HG03521 (cell line): ENCODE measurements around the gene BCAS1.
"Not testable (repeated sequence)": the region's sequence is repeated elsewhere in the genome, so short reads cannot be mapped to it uniquely, and the experiment has no call there.

ENCODE experiments used
- ATAC-seq: cut with Tn5 transposase; IDR thresholded peaks from one replicate; pipeline ENCODE4 v1.9.1; 2021; ENCODE audit warnings: mild to moderate bottlenecking, moderate library complexity; ENCODE audit not compliant: unreplicated experiment

The BCAS1 gene

GRCh38 chr20:53994088-53994487 lies 76.3 kb downstream of the BCAS1 start:
- no peak for ATAC-seq

- ATAC-seq: no peak
Observed at GRCh38 chr20:53993310-53993709, 77.1 kb downstream of the BCAS1 start.

- no peak for ATAC-seq
Observed at GRCh38 chr20:53990768-53991450, 79.5 kb downstream of the BCAS1 start.

GRCh38 chr20:53990003-53990402 lies 80.4 kb downstream of the BCAS1 start:
- ATAC-seq: no peak

- ATAC-seq: no peak
Observed at GRCh38 chr20:53989401-53989800, 81.0 kb downstream of the BCAS1 start.

- no peak for ATAC-seq
Observed at GRCh38 chr20:53986037-53986650, 84.2 kb downstream of the BCAS1 start.

GRCh38 chr20:53985150-53985518 lies 85.3 kb downstream of the BCAS1 start:
- no peak for ATAC-seq

- no peak for ATAC-seq
Observed at GRCh38 chr20:53984356-53985149, 85.8 kb downstream of the BCAS1 start.

GRCh38 chr20:53983401-53983800 lies 87.0 kb downstream of the BCAS1 start:
- ATAC-seq: no peak

GRCh38 chr20:53982624-53983023 lies 87.8 kb downstream of the BCAS1 start:
- ATAC-seq: no peak

GRCh38 chr20:53981752-53982437 lies 88.5 kb downstream of the BCAS1 start:
- ATAC-seq: no peak

GRCh38 chr20:53981130-53981529 lies 89.3 kb downstream of the BCAS1 start:
- ATAC-seq: no peak

GRCh38 chr20:53980031-53980465 lies 90.3 kb downstream of the BCAS1 start:
- ATAC-seq: no peak

- no peak for ATAC-seq
Observed at GRCh38 chr20:53978497-53978896, 91.9 kb downstream of the BCAS1 start.

- no peak for ATAC-seq
Observed at GRCh38 chr20:53977391-53977790, 93.0 kb downstream of the BCAS1 start.

- ATAC-seq: no peak
Observed at GRCh38 chr20:53975761-53976160, 94.6 kb downstream of the BCAS1 start.

GRCh38 chr20:53974785-53975555 lies 95.4 kb downstream of the BCAS1 start:
- ATAC-seq: no peak

- ATAC-seq: not testable (repeated sequence)
Observed at GRCh38 chr20:53973882-53974281, 96.5 kb downstream of the BCAS1 start.

GRCh38 chr20:53972179-53972578 lies 98.2 kb downstream of the BCAS1 start:
- ATAC-seq: no peak

- no peak for ATAC-seq
Observed at GRCh38 chr20:53971096-53971683, 99.2 kb downstream of the BCAS1 start.
